ENCODE results near the gene COG8.
A peak's percentile ranks its signal among the peaks of the same experiment; 100 is the strongest.

The COG8 gene

DNA sequence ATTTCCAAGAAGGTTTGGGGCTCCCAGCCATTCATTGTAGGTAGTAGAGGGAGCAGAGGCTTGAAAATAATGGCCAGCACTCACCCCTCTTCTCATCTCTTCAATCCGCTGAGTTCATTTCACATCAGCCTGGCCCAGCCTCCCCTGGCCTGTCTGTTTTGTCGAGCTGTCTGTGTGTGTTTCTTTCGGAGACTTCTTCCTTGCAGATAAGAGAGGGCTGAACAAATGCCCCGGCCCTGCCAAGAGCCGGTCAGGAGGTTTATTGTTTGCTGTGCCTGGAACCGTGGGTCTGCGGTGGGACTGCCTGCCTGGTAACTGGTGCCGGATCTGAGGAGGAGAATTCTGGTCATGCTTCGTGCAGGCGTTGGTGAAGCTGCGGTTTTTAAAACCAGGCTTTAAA, 24.8 kb downstream of the COG8 start:
- H3K4me2 ChIP-seq: no peak overlapping the region

DNA sequence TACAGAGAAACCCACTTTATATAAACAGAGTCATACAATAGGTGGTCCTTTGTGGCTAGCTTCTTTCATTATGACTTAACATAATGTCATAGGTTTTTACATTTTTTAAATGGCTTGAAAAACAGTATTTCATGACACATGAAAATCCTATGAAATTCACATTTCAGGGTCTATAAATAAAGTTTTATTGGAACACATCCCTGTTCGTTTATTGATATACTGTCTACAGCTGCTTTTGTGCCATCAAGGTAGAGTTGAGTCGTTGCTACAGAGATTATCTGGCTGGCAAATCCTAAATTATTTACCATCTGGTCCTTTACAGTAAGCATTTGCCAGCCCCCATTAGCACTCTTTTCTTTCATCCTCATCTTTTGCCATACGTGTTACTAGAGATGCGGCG, 25.9 kb downstream of the COG8 start:
- Histone ChIP-seq H3K4me1 (peaks cover 32% of the 10 kb centered on the region), H3K4me3 (no peak overlapping the region), H3K9me3 (no peaks in the 10 kb centered on the region), H3K9ac (no peak overlapping the region), H4K20me1 (peaks cover 71% of the 10 kb centered on the region), H3K4me2 (peak overlapping the region; percentile 94), H3K27ac (no peak overlapping the region), H3K36me3 (peaks cover 57% of the 10 kb centered on the region), H3K27me3 (no peaks in the 10 kb centered on the region)
- no peak for TF ChIP-seq Cebpa-rat (IDR thresholded peaks at IDR 0.05)

More for the DNA sequence above, 24.8 kb downstream of the COG8 start:
- H3K9ac ChIP-seq: no peak overlapping the region
- H4K20me1 ChIP-seq: peaks cover 82% of the 10 kb centered on the region
- peaks cover 68% of the 10 kb centered on the region for H3K36me3 ChIP-seq
- H3K4me1 ChIP-seq: peaks cover 32% of the 10 kb centered on the region
- no peaks in the 10 kb centered on the region for H3K9me3 ChIP-seq
- no peak for TF ChIP-seq Cebpa-rat (IDR thresholded peaks at IDR 0.05)
- no peak overlapping the region for H3K4me3 ChIP-seq
- H3K27ac ChIP-seq: no peak overlapping the region
- no peaks in the 10 kb centered on the region for H3K27me3 ChIP-seq

DNA sequence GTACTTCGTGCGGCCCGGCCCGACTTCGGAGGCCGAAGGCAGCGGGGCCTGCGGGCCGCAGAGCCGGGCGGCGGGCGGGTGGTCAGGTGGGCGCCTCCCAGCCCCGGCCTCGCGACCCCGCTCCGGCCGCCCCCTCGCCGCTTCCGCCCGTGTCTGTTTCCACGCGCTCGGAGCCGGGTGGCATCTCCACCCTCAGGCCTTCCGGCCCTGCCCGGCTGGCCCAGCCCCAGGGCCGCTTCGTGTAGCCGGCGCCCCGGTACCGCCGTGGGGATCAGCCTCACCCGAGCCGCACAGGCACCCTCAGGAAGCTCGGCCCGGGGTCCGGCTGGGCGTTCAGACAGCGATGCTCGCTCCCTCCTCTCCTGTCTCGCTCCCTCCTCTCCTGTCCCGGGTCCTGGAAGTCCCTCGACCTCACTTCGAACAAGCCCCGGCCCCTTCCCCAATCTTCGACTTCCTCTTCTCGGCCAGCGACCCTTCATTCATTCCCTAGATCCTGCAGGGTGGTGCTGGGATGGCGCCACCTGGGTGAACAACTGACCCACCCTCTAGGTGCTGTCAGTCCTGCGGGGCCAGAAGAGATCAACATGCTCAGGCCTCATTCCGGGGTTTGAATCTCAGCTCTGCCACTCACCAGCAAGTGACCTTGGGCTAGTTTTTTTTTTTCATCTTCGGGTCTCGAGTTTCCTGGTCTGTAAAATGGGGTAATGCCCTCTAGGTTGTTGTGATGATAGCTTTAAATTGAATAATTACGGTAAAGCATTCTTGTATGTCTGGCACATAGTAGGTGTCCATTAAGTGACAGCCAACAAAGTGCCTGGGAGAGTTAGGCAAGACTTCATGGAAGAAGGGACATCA, 27.6 kb downstream of the COG8 start:
- H3K27ac ChIP-seq: peak overlapping the region; percentile 97

DNA sequence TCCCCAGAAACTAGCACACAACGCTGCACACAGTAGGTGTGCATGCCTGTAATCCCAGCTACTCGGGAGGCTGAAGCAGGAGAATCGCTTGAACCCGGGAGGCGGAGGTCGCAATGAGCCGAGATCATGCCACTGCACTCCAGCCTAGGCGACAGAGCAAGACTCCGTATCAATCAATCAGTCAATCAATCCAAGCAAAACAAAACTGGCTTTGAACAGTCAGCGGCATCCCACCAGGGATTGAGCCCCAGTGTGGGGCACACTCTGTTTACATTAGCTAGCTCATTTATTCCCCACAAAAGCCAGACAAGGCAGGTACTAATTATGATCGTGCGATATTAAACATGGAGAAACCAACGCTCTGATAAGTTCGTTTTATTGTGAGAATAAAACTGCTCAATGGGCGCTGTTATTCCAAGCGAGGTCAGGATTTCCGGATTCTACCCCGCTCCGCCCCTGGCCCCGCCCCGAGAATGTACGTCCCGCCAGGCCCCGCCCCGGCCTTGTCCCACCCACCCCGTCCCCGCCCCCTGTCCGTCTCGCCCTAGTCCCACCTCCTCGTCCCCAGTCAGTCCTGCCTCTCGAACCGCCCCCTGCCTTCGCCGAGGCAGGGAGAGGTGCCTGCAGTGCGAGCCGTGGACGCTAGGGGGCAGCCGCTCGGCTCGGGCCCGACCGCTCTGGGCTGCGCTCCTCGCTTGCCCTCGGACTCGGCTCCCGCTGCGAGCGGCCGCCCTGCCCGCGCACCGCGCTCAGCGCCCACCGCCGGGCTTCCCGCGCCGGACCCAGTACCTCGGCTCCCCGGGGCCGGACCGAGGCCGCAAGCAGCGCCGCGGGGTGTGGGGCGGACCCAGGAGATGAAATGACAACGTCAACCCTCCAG, 28.5 kb downstream of the COG8 start, which contains the start of gene VPS4A:
TSS of gene VPS4A (plus strand) at position 698 of the 880 bp plus-strand sequence. CDS start at position 860, 162 bp downstream.
- H3K4me1 ChIP-seq: peaks cover 32% of the 10 kb centered on the region
- H4K20me1 ChIP-seq: peaks cover 46% of the 10 kb centered on the region
- peak within 1 kb of the TSS; percentile 94 for H3K4me2 ChIP-seq
- H3K27ac ChIP-seq: peak within 1 kb of the TSS; percentile 97
- H3K9ac ChIP-seq: peak within 1 kb of the TSS; percentile 99
- peak within 1 kb of the TSS; percentile 100 for H3K4me3 ChIP-seq
- no peak for TF ChIP-seq Cebpa-rat (IDR thresholded peaks at IDR 0.05)
- no peaks in the 10 kb centered on the region for H3K9me3 ChIP-seq
- peaks cover 32% of the 10 kb centered on the region for H3K36me3 ChIP-seq
- no peaks in the 10 kb centered on the region for H3K27me3 ChIP-seq

More for the DNA sequence above, 27.6 kb downstream of the COG8 start:
- Histone ChIP-seq H4K20me1 (peaks cover 55% of the 10 kb centered on the region), H3K36me3 (peaks cover 40% of the 10 kb centered on the region), H3K9ac (peak overlapping the region; percentile 99), H3K27me3 (no peaks in the 10 kb centered on the region), H3K4me1 (peaks cover 32% of the 10 kb centered on the region), H3K4me2 (peak overlapping the region; percentile 94), H3K4me3 (peak overlapping the region; percentile 100), H3K9me3 (no peaks in the 10 kb centered on the region)
- TF ChIP-seq Cebpa-rat (IDR thresholded peaks at IDR 0.05): no peak

DNA sequence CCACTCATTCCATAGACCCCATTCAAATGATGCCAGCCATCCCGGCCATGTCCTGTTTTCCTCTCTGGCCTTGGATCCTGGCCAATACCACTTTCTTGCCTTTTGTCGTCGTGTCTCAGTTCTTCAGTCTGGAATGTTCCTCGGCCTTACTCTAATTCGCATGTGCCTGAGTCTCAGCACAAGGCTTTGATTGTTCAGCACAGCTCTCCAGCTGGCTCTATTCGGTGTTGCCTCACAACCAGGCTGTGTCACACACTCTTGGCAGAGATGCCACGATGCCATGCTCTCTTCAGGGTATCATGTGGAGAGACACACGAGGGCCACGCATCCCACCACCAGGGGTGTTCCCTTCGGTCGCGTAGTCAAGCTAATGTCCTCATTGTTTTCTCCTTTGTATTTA, 30.0 kb downstream of the COG8 start:
- Histone ChIP-seq H3K4me1 (peaks cover 32% of the 10 kb centered on the region), H3K27me3 (no peaks in the 10 kb centered on the region), H3K27ac (no peak overlapping the region), H3K9me3 (no peaks in the 10 kb centered on the region), H3K36me3 (peaks cover 16% of the 10 kb centered on the region), H4K20me1 (peaks cover 30% of the 10 kb centered on the region), H3K4me2 (no peak overlapping the region), H3K4me3 (no peak overlapping the region), H3K9ac (no peak overlapping the region)
- TF ChIP-seq Cebpa-rat (IDR thresholded peaks at IDR 0.05): no peak

DNA sequence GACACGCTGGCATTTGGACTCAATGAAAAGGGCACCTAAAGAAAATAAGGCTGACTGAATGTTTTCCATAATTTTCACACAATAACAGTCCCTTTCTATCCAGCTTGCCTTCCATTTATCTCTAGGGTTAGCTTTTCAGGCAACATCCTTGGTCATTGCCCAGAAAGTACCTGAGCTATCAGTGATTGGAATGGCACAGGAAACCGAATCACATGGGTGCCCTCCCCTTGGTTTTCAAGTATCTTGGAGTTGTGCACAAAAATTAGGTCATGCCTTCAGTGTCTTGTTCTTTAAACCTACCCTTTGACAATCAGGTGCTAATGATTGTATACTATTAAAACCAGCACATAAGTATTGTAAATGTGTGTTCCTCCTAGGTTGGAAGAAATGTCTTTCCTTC, 31.5 kb downstream of the COG8 start:
- Histone ChIP-seq H3K4me3 (no peak overlapping the region), H3K9me3 (no peaks in the 10 kb centered on the region), H3K27ac (no peak overlapping the region), H3K4me2 (no peak overlapping the region), H3K4me1 (peaks cover 17% of the 10 kb centered on the region), H3K9ac (no peak overlapping the region), H3K27me3 (no peaks in the 10 kb centered on the region), H3K36me3 (peaks cover 11% of the 10 kb centered on the region; the same call in 1 of the 2 replicates), H4K20me1 (peaks cover 15% of the 10 kb centered on the region)
- TF ChIP-seq Cebpa-rat (IDR thresholded peaks at IDR 0.05): no peak

DNA sequence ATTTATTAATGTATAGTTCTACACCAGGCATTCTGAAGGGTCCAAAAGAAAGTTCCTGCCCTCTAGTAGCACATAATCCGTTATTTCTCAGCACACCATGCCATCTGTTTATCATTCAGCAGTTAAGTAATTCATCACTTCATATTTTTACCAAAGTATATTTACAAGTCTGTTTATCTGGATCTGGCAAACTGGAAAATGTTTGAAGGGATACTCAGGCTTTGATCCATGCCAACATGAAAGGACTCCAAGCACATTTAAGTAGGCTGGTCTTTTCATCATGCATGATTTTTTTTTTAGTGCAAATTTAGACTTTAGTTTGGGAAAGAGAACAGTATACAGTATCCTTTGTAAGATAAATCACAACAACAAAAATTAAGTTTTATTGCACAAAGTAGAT, 32.3 kb downstream of the COG8 start:
- Histone ChIP-seq H3K4me3 (no peak overlapping the region), H4K20me1 (peaks cover 8% of the 10 kb centered on the region), H3K27me3 (no peaks in the 10 kb centered on the region), H3K27ac (no peak overlapping the region), H3K4me2 (no peak overlapping the region), H3K4me1 (peaks cover 14% of the 10 kb centered on the region), H3K9me3 (no peaks in the 10 kb centered on the region), H3K9ac (no peak overlapping the region), H3K36me3 (0 out of 2 replicates have a peak, but pooled peaks cover 9% of the 10 kb centered on the region)
- no peak for TF ChIP-seq Cebpa-rat (IDR thresholded peaks at IDR 0.05)

DNA sequence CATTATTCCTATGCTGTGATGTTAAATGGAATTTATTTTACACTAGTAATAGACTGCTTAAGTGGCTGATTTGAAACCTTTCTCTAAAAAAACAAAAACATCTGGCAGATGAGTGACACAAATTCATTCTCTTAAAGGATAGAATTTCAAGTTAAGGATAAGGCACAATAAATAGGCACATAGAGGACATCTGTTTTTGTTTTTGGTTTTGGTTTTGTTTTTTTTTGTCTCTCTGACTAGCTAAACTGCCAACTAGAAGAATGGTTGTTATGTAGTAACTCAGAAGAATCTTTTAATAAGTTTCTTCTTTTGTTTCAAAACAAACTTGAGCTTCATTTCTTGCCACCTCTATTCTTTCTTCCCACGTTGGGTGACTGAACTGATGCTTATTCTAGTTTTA, 33.3 kb downstream of the COG8 start:
- Histone ChIP-seq H3K27me3 (no peaks in the 10 kb centered on the region), H3K4me3 (no peak overlapping the region), H3K36me3 (peaks cover 17% of the 10 kb centered on the region), H3K4me1 (peaks cover 13% of the 10 kb centered on the region), H4K20me1 (no peaks in the 10 kb centered on the region), H3K4me2 (no peak overlapping the region), H3K9me3 (no peaks in the 10 kb centered on the region), H3K9ac (no peak overlapping the region), H3K27ac (no peak overlapping the region)
- TF ChIP-seq Cebpa-rat (IDR thresholded peaks at IDR 0.05): no peak

DNA sequence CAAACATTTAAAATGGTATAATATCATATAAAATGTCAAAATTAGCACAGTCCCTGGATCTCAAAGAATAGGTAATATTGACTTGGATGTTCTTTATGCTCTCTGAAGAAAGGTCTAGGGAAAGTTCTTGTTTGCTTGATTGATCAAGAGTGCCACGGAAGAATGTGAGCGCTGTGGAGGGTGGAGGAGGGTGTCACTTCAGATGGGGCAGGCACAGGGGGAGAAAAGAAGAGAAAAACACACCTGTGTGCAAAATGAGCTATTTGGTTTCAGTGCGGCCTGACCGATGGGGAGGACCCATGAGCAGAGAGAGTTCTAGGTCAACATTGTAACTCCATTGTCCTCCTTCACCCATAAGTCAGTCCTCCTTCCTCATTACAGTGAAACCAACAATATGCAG, 37.1 kb downstream of the COG8 start:
- TF ChIP-seq Cebpa-rat (IDR thresholded peaks at IDR 0.05): no peak
- Histone ChIP-seq H4K20me1 (no peaks in the 10 kb centered on the region), H3K4me2 (peak overlapping the region; percentile 15; the same call in 1 of the 2 replicates), H3K9me3 (no peaks in the 10 kb centered on the region), H3K9ac (no peak overlapping the region), H3K27me3 (no peaks in the 10 kb centered on the region), H3K4me3 (no peak overlapping the region), H3K4me1 (peaks cover 7% of the 10 kb centered on the region), H3K36me3 (peaks cover 40% of the 10 kb centered on the region), H3K27ac (no peak overlapping the region)
